Smooth muscle cell (in vitro differentiated cells): ENCODE measurements around the gene PLEK. TPM values are rescaled to one million over a fixed set of nuclear protein-coding genes. Genes with fewer than 3 reads are reported as not detected.

ENCODE experiments used
- DNase-seq: peaks from one replicate; lab custom pipeline; 2025; ENCODE audit not compliant: unreplicated experiment; lab: John Stamatoyannopoulos, UW
- H2AFZ ChIP-seq: fragments of 200-600 bp; sonication (generic); 2 replicates; pipeline ENCODE4 v1.6.0; 2016; ENCODE audit warnings: antibody characterized with exemption, low read depth, mild to moderate bottlenecking
- H3F3A ChIP-seq: fragments of 200-600 bp; sonication (generic); 2 replicates; pipeline ENCODE4 v1.6.0; 2017; ENCODE audit warnings: antibody characterized with exemption, low read depth
- H3K27ac ChIP-seq: fragments of 200-600 bp; sonication (generic); 2 replicates; pipeline ENCODE4 v1.5.1; 2016; ENCODE audit warnings: low read depth, mild to moderate bottlenecking
- H3K27me3 ChIP-seq: fragments of 200-600 bp; sonication (generic); 2 replicates; pipeline ENCODE4 v1.6.1; 2016; ENCODE audit warnings: low read depth, mild to moderate bottlenecking
- H3K36me3 ChIP-seq: fragments of 200-600 bp; sonication (generic); 2 replicates; pipeline ENCODE4 v1.5.1; 2016; ENCODE audit warnings: low read depth
- H3K4me1 ChIP-seq: fragments of 200-600 bp; sonication (generic); 2 replicates; pipeline ENCODE4 v1.5.1; 2016; ENCODE audit warnings: low read depth
- H3K4me2 ChIP-seq: fragments of 200-600 bp; sonication (generic); 2 replicates; pipeline ENCODE4 v1.6.0; 2016; ENCODE audit warnings: mild to moderate bottlenecking
- H3K4me3 ChIP-seq: fragments of 200-600 bp; sonication (generic); 2 replicates; pipeline ENCODE4 v1.5.1; 2016; ENCODE audit warnings: mild to moderate bottlenecking
- H3K79me2 ChIP-seq: fragments of 200-600 bp; sonication (generic); 2 replicates; pipeline ENCODE4 v1.6.0; 2016; ENCODE audit warnings: low read depth, mild to moderate bottlenecking
- H3K9ac ChIP-seq: fragments of 200-600 bp; sonication (generic); 2 replicates; pipeline ENCODE4 v1.6.0; 2016; ENCODE audit warnings: low read depth
- H3K9me3 ChIP-seq: fragments of 200-600 bp; sonication (generic); replicated peaks from 2 replicates; pipeline ENCODE4 v1.5.1; 2016; ENCODE audit warnings: low read depth
- H4K20me1 ChIP-seq: fragments of 200-600 bp; sonication (generic); 2 replicates; pipeline ENCODE4 v1.6.0; 2016; ENCODE audit warnings: low read depth
- WGBS: methylation state at CpG from one replicate; pipeline ENCODE4 v1.1.7; 2016; ENCODE audit warnings: low lambda C conversion rate; 5-methylcytosine and 5-hydroxymethylcytosine counted together
- polyA plus RNA-seq: library from polyadenylated mRNA; unstranded; fragments of >200 nt; fragmentation: Nextera tagmentation; extraction: Ambion mirVana; gene quantifications from 2 replicates; pipeline ENCODE4 v1.2.1, GENCODE V29; 2016
- total RNA-seq: library from RNA; depleted of rRNA; stranded (reverse); fragments of >200 nt; gene quantifications from 2 replicates; pipeline ENCODE4 v1.2.3, GENCODE V29; 2014
- TF ChIP-seq, protein P1 (sequence below): fragments of 200-600 bp; sonication (generic); IDR thresholded peaks from 2 replicates; pipeline ENCODE4 v1.5.1; 2017; ENCODE audit warnings: borderline replicate concordance, mild to moderate bottlenecking, antibody characterized with exemption; ENCODE audit not compliant: insufficient read depth, poor library complexity, severe bottlenecking

PLEK gene
- total and polyA plus RNA-seq, 2 experiments from 2014 or later = not detected

- DNase-seq = no peak
- no peak overlapping the region for H3K27ac ChIP-seq
- no peak overlapping the region for H3K4me3 ChIP-seq
- H3K4me2 ChIP-seq = no peak overlapping the region
- 82% methylated on average over 8 of the region's 8 CpGs for WGBS
- no peaks in the 10 kb centered on the region for H3K79me2 ChIP-seq
- H3K9me3 ChIP-seq = no peaks in the 10 kb centered on the region
- no peaks in the 10 kb centered on the region for H3F3A ChIP-seq
- H4K20me1 ChIP-seq = no peaks in the 10 kb centered on the region
- peaks cover 3% of the 10 kb centered on the region for H3K4me1 ChIP-seq
- no peak overlapping the region for H2AFZ ChIP-seq
- H3K27me3 ChIP-seq = no peaks in the 10 kb centered on the region
- TF ChIP-seq, protein P1, sequence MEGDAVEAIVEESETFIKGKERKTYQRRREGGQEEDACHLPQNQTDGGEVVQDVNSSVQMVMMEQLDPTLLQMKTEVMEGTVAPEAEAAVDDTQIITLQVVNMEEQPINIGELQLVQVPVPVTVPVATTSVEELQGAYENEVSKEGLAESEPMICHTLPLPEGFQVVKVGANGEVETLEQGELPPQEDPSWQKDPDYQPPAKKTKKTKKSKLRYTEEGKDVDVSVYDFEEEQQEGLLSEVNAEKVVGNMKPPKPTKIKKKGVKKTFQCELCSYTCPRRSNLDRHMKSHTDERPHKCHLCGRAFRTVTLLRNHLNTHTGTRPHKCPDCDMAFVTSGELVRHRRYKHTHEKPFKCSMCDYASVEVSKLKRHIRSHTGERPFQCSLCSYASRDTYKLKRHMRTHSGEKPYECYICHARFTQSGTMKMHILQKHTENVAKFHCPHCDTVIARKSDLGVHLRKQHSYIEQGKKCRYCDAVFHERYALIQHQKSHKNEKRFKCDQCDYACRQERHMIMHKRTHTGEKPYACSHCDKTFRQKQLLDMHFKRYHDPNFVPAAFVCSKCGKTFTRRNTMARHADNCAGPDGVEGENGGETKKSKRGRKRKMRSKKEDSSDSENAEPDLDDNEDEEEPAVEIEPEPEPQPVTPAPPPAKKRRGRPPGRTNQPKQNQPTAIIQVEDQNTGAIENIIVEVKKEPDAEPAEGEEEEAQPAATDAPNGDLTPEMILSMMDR = no peak
- H3K9ac ChIP-seq = no peak overlapping the region
- H3K36me3 ChIP-seq = no peaks in the 10 kb centered on the region
Observed at GRCh38 chr2:68431316-68431972, 66.4 kb downstream of the PLEK start.

- Histone ChIP-seq H3K4me1 (peaks cover 3% of the 10 kb centered on the region), H4K20me1 (no peaks in the 10 kb centered on the region), H3K9me3 (no peaks in the 10 kb centered on the region), H3F3A (no peaks in the 10 kb centered on the region), H3K27ac (no peak overlapping the region), H3K27me3 (no peaks in the 10 kb centered on the region), H3K4me2 (no peak overlapping the region), H2AFZ (no peak overlapping the region), H3K36me3 (no peaks in the 10 kb centered on the region), H3K4me3 (no peak overlapping the region), H3K9ac (no peak overlapping the region), H3K79me2 (no peaks in the 10 kb centered on the region)
- no peak for DNase-seq
- TF ChIP-seq, protein P1 = no peak
- WGBS = 80% methylated on average over 14 of the region's 14 CpGs
Observed at GRCh38 chr2:68432696-68433658, 67.9 kb downstream of the PLEK start.

- no peaks in the 10 kb centered on the region for H3K36me3 ChIP-seq
- no peaks in the 10 kb centered on the region for H3K9me3 ChIP-seq
- DNase-seq = no peak
- no peaks in the 10 kb centered on the region for H3K79me2 ChIP-seq
- H3K27me3 ChIP-seq = no peaks in the 10 kb centered on the region
- TF ChIP-seq, protein P1 = no peak
- no peaks in the 10 kb centered on the region for H4K20me1 ChIP-seq
- H3K4me2 ChIP-seq = no peak overlapping the region
- no peak overlapping the region for H3K27ac ChIP-seq
- no peak overlapping the region for H3K4me3 ChIP-seq
- no peak overlapping the region for H3K9ac ChIP-seq
- peaks cover 3% of the 10 kb centered on the region for H3K4me1 ChIP-seq
- H2AFZ ChIP-seq = no peak overlapping the region
- H3F3A ChIP-seq = no peaks in the 10 kb centered on the region
Observed at GRCh38 chr2:68434981-68435380, 69.9 kb downstream of the PLEK start.
